Neural progenitor cell (in vitro differentiated cells): ENCODE results near the gene CCDC142.

Experiments used
- CTCF ChIP-seq: fragments of 200-600 bp; sonication (generic); IDR thresholded peaks from 2 replicates; pipeline ENCODE4 v1.5.1; 2017; ENCODE audit warnings: antibody characterized with exemption, mild to moderate bottlenecking
- EZH2phosphoT487 ChIP-seq: fragments of 200-600 bp; sonication (generic); IDR thresholded peaks from 2 replicates; pipeline ENCODE4 v1.6.1; 2017; ENCODE audit warnings: antibody characterized with exemption

GRCh38 chr2:74450570-74451190 is 32.1 kb downstream of the CCDC142 start:
- TF ChIP-seq EZH2phosphoT487 (no peak), CTCF (no peak)
